Psoas muscle (tissue), 8 donors: ENCODE data around the gene PSMF1. TPM values are rescaled to one million over a fixed set of nuclear protein-coding genes. Genes with fewer than 3 reads are reported as not detected.

Experiments
- ATAC-seq, 4 donors: fragments of 200-7000 bp; cut with Tn5 transposase; one replicate each; pipeline ENCODE4 v1.9.1; 2020; ENCODE audit warnings: moderate library complexity in 3 of 4, mild to moderate bottlenecking in 2 of 4
- DNase-seq, 2 donors: peaks; one replicate each; pipeline ENCODE4 v3.0.0-alpha.2; 2020
- H3K27ac ChIP-seq: fragments of 200-600 bp; one replicate; pipeline ENCODE4 v1.8.0; 2022
- H3K27me3 ChIP-seq, 3 donors: fragments of 200-600 bp in 1 of 3; one replicate each; pipeline versions ENCODE4 v1.6.1 to v1.8.0; 2013 to 2022; ENCODE audit warnings: low read length in 2 of 3, mild to moderate bottlenecking in 2 of 3, moderate library complexity in 1 of 3; ENCODE audit not compliant: insufficient read depth in 3 of 3
- H3K36me3 ChIP-seq, 2 donors: fragments of 200-600 bp in 1 of 2; one replicate each; pipeline versions ENCODE4 v1.6.1 to v1.8.0; 2013 to 2022; ENCODE audit warnings: low read depth in 1 of 2, mild to moderate bottlenecking in 1 of 2, moderate library complexity in 1 of 2; ENCODE audit not compliant: insufficient read depth in 1 of 2
- H3K4me1 ChIP-seq: fragments of 200-600 bp; one replicate; pipeline ENCODE4 v1.8.0; 2022
- H3K4me3 ChIP-seq: fragments of 200-600 bp; one replicate; pipeline ENCODE4 v1.8.0; 2022; ENCODE audit warnings: mild to moderate bottlenecking
- H3K9me3 ChIP-seq: fragments of 200-600 bp; one replicate; pipeline ENCODE4 v1.8.0; 2022
- CTCF ChIP-seq: fragments of 200-600 bp; IDR thresholded peaks from one replicate; pipeline ENCODE4 v1.8.0; 2022; ENCODE audit warnings: antibody characterized with exemption
- WGBS, 3 donors: extraction: QIAGEN DNeasy Blood & Tissue Kit; methylation state at CpG; one replicate each; pipeline versions ENCODE4 v1.1.6 to v1.1.7; 2013; 5-methylcytosine and 5-hydroxymethylcytosine counted together
- intact Hi-C, 2 donors: fragments of 100-400 bp; cut with DNase I; formaldehyde crosslinking; loops; one replicate each; pipeline versions ENCODE4 v1.11.0 to v1.14.2; 2022
- polyA plus RNA-seq, 3 donors: library from polyadenylated mRNA; stranded (reverse); fragments of 200-250 nt; gene quantifications; one replicate each; pipeline ENCODE4 v1.2.3, GENCODE V29; 2013
- total RNA-seq, 4 donors: library from RNA; stranded (reverse); fragmentation: NEBNext Ultra II Directional in 2 of 4; extraction: Animal tissue kit (Norgen Biotek cat#: 25700) in 2 of 4; gene quantifications; one replicate each; pipeline versions ENCODE4 v1.2.1 to v1.2.4, GENCODE V29; 2021 to 2023
- donor health status: healthy with polysubstance abuse.
- donor health status: DM: no; HTN: no; CAD: no; lungs with moderate emphysema.
- donor health status: Bipolar disorder and iron deficiency.
- donor health status: healthy.
- donor health status: DM: yes; HTN: yes; CAD: no.
- donor health status: DM: no; HTN: no; CAD: no.
- donor health status: DM: no; HTN: no; CAD: no.
- donor health status: DM: yes; HTN: yes; CAD: no.

Gene PSMF1
- total and polyA plus RNA-seq, 7 donors = 81.0 to 159 (median 137) TPM

GRCh38 chr20:1154691-1155090 lies 36.3 kb downstream of the PSMF1 start:
- intact Hi-C loops = no loop called here
- no peak overlapping the region for H3K27ac ChIP-seq
- peaks cover 6 to 47% of the 10 kb centered on the region in 2 donors for H3K36me3 ChIP-seq
- ATAC-seq (no peak), DNase-seq (no peak)
- no peak for TF ChIP-seq CTCF
- H3K4me1 ChIP-seq = peaks cover 4% of the 10 kb centered on the region
- 58 to 94% (median 93%) methylated on average over 1 of the region's 1 CpG for WGBS, 3 donors
- no peaks in the 10 kb centered on the region for H3K27me3 ChIP-seq
- no peaks in the 10 kb centered on the region for H3K9me3 ChIP-seq
- no peak overlapping the region for H3K4me3 ChIP-seq

GRCh38 chr20:1155342-1155741 lies 36.9 kb downstream of the PSMF1 start:
- intact Hi-C loops = no loop called here
- Histone ChIP-seq H3K27me3 (no peaks in the 10 kb centered on the region), H3K27ac (no peak overlapping the region), H3K9me3 (no peaks in the 10 kb centered on the region), H3K4me3 (no peak overlapping the region), H3K4me1 (peaks cover 4% of the 10 kb centered on the region), H3K36me3 (peaks cover 6 to 53% of the 10 kb centered on the region in 2 donors)
- TF ChIP-seq CTCF = no peak
- DNase-seq (no peak), ATAC-seq (no peak)
- WGBS, 3 donors = 95 to 99% (median 96%) methylated on average over 3 of the region's 3 CpGs

- intact Hi-C loops = no loop called here
- DNase-seq (no peak), ATAC-seq (no peak)
- no peak overlapping the region for H3K4me3 ChIP-seq
- no peaks in the 10 kb centered on the region for H3K9me3 ChIP-seq
- no peak for TF ChIP-seq CTCF
- WGBS, 3 donors = 94 to 95% (median 94%) methylated on average over 10 of the region's 10 CpGs
- no peaks in the 10 kb centered on the region for H3K4me1 ChIP-seq
- peaks cover 5 to 79% of the 10 kb centered on the region in 2 donors for H3K36me3 ChIP-seq
- no peak overlapping the region for H3K27ac ChIP-seq
- H3K27me3 ChIP-seq = no peaks in the 10 kb centered on the region
Measured at GRCh38 chr20:1160496-1160895, 42.1 kb downstream of the PSMF1 start.

GRCh38 chr20:1160991-1161390 lies 42.6 kb downstream of the PSMF1 start:
- intact Hi-C loops = no loop called here
- no peaks in the 10 kb centered on the region for H3K27me3 ChIP-seq
- peaks cover 10 to 79% of the 10 kb centered on the region in 2 donors for H3K36me3 ChIP-seq
- no peaks in the 10 kb centered on the region for H3K4me1 ChIP-seq
- H3K9me3 ChIP-seq = no peaks in the 10 kb centered on the region
- whole genome bisulfite sequencing, 3 donors = 97 to 98% (median 98%) methylated on average over 12 of the region's 12 CpGs
- ATAC-seq (no peak), DNase-seq (no peak)
- TF ChIP-seq CTCF = no peak
- H3K4me3 ChIP-seq = no peak overlapping the region
- H3K27ac ChIP-seq = no peak overlapping the region

GRCh38 chr20:1163105-1163504 lies 44.7 kb downstream of the PSMF1 start:
- no peak for ATAC-seq
- Histone ChIP-seq H3K4me1 (no peaks in the 10 kb centered on the region), H3K36me3 (peaks cover 12 to 89% of the 10 kb centered on the region in 2 donors), H3K9me3 (no peaks in the 10 kb centered on the region), H3K4me3 (no peak overlapping the region), H3K27me3 (no peaks in the 10 kb centered on the region), H3K27ac (no peak overlapping the region)
- DNase-seq = no peak
- intact Hi-C loops = no loop called here
- WGBS, 3 donors = 93 to 97% (median 94%) methylated on average over 6 of the region's 6 CpGs
- no peak for TF ChIP-seq CTCF
